Keratinocyte (primary cell): ENCODE measurements around the gene SERPINA1. TPM values are rescaled to one million over a fixed set of nuclear protein-coding genes. Genes with fewer than 3 reads are reported as not detected.
A peak's percentile ranks its signal among the peaks of the same experiment; 100 is the strongest.

Experiments
- DNase-seq: peaks from one replicate; pipeline ENCODE4 v3.0.0-alpha.2; 2011; ENCODE audit warnings: low read depth, missing footprints, low spot score
- FAIRE-seq: peaks from 2 replicates; lab custom pipeline; 2011; peaks lifted over from hg19 to GRCh38; lab: Jason Lieb, UNC
- H2AFZ ChIP-seq: 2 replicates; pipeline ENCODE4 v1.6.0; 2012; ENCODE audit warnings: low read length, control low read depth, inconsistent platforms; ENCODE audit not compliant: control insufficient read depth
- H3K27ac ChIP-seq: 2 replicates; pipeline ENCODE4 v1.5.1; 2011; ENCODE audit warnings: low read length; ENCODE audit not compliant: control insufficient read depth, insufficient read depth
- H3K27me3 ChIP-seq: 3 replicates; pipeline ENCODE4 v1.6.0; 2011; ENCODE audit warnings: low read length; ENCODE audit not compliant: control insufficient read depth, insufficient read depth; ENCODE audit errors: extremely low read depth
- H3K36me3 ChIP-seq, 2 experiments: 2 replicates in 1 of 2; 3 replicates in 1 of 2; pipeline ENCODE4 v1.5.1; 2011; ENCODE audit warnings: low read length in 2 of 2, mild to moderate bottlenecking in 1 of 2; ENCODE audit not compliant: control insufficient read depth in 2 of 2, insufficient read depth in 2 of 2; ENCODE audit errors: extremely low read depth in 1 of 2
- H3K4me1 ChIP-seq: 3 replicates; pipeline ENCODE4 v1.5.1; 2011; ENCODE audit warnings: low read length; ENCODE audit not compliant: control insufficient read depth, insufficient read depth; ENCODE audit errors: extremely low read depth
- H3K4me2 ChIP-seq: 3 replicates; pipeline ENCODE4 v1.6.0; 2011; ENCODE audit warnings: low read depth, low read length; ENCODE audit not compliant: control insufficient read depth, insufficient read depth; ENCODE audit errors: extremely low read depth
- H3K4me3 ChIP-seq, 3 experiments: fragments of 200-600 bp in 1 of 3; sonication (generic) in 1 of 3; 2 replicates in 2 of 3; 3 replicates in 1 of 3; pipeline ENCODE4 v1.5.1; 2011 to 2016; ENCODE audit warnings: low read length in 3 of 3, mild to moderate bottlenecking in 3 of 3, control low read depth in 2 of 3, inconsistent platforms in 1 of 3, low read depth in 1 of 3, mixed read lengths in 1 of 3, mixed run types in 1 of 3, moderate library complexity in 1 of 3; ENCODE audit not compliant: control insufficient read depth in 2 of 3, insufficient read depth in 2 of 3; ENCODE audit errors: extremely low read depth in 1 of 3
- H3K79me2 ChIP-seq: 2 replicates; pipeline ENCODE4 v1.6.0; 2012; ENCODE audit warnings: low read length; ENCODE audit not compliant: control insufficient read depth, insufficient read depth
- H3K9ac ChIP-seq: 3 replicates; pipeline ENCODE4 v1.6.0; 2011; ENCODE audit warnings: low read length; ENCODE audit not compliant: control insufficient read depth, insufficient read depth; ENCODE audit errors: extremely low read depth
- H3K9me1 ChIP-seq: 3 replicates; pipeline ENCODE4 v1.6.0; 2011; ENCODE audit warnings: low read length; ENCODE audit not compliant: control insufficient read depth, insufficient read depth; ENCODE audit errors: extremely low read depth
- H3K9me3 ChIP-seq: 2 replicates; pipeline ENCODE4 v1.5.1; 2012; ENCODE audit warnings: low read depth, low read length; ENCODE audit not compliant: control insufficient read depth
- H4K20me1 ChIP-seq: 3 replicates; pipeline ENCODE4 v1.6.0; 2011; ENCODE audit warnings: low read length; ENCODE audit not compliant: control insufficient read depth, insufficient read depth; ENCODE audit errors: extremely low read depth
- EZH2 ChIP-seq: IDR thresholded peaks from one replicate; pipeline ENCODE4 v1.6.1; 2012; ENCODE audit warnings: inconsistent platforms, mild to moderate bottlenecking, low read length, moderate library complexity
- dilution Hi-C: fragments of 300-500 bp; cut with MboI; formaldehyde crosslinking; loops from one replicate; pipeline ENCODE4 v1.7.0; 2020; ENCODE audit warnings: low sequenced_read_pairs; ENCODE audit not compliant: extremely low pct_ligation_motif_present
- polyA plus RNA-seq, 5 experiments: library from polyadenylated mRNA; depleted of rRNA in 3 of 5; stranded (reverse) in 3 of 5; stranded (forward) in 1 of 5; unstranded in 1 of 5; fragments of >200 nt; gene quantifications; 1 replicate in 1 of 5; 2 replicates in 3 of 5; 3 replicates in 1 of 5; pipeline versions ENCODE4 v1.2.1 to v1.2.3, GENCODE V29; 2011 to 2012; ENCODE audit warnings: missing spikeins in 2 of 5, low read depth in 1 of 5, low replicate concordance in 1 of 5
- TF ChIP-seq, protein P1 (sequence below), 3 experiments: IDR thresholded peaks in 1 of 3; conservative IDR thresholded peaks in 1 of 3; optimal IDR thresholded peaks in 1 of 3; 2 replicates in 2 of 3; 3 replicates in 1 of 3; pipeline versions ENCODE3 to v1.5.1; 2011; ENCODE audit warnings: low read length in 3 of 3, mild to moderate bottlenecking in 3 of 3, moderate library complexity in 2 of 3, control low read depth in 1 of 3, inconsistent platforms in 1 of 3; ENCODE audit not compliant: insufficient read depth in 2 of 3; ENCODE audit errors: extremely low read depth in 1 of 3

The SERPINA1 gene
- polyA plus RNA-seq, 1 donor (not counting 4 experiments of a cell fraction or from before 2014, with no cell fraction given): 0.71 TPM

DNA sequence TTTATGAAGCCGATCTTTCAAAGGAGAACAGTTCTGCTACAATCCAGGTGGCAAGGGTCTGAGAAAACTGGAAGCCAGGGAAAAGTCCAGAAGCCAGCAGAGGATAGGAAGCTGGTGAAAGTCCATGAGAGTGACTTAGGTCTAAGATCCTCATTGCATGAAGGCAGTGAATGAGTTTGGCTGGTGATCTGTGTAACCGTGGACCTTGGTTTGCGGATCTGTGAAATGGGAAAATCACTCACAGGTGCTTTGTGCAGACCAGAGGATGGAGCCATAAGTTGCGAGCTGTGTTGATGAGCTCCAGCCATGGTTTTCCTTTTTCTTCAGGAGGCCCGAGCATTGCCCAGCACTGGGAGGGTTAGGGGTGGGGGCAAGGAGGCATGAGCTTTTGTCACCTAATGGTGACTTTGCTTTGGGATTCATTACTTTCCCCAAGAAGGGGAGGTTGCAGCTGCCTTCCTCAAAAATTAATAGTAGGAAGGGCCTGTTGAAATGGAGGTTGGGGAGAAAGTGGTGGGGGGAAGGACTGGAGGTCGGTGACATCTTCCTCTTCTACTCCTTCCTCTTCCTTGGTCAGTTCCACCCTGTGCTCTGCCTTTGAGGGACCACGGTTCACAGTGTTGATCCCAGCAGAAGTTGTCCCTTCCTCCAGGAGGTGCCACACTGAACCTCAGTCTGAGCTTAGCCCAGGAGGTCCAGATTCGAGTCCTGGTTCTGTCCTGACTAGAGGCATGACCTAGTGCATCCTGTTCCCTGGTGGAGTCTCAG lies 45.0 kb downstream of the SERPINA1 start:
- H3K4me2 ChIP-seq: no peak overlapping the region
- TF ChIP-seq EZH2: no peak
- TF ChIP-seq, protein P1, sequence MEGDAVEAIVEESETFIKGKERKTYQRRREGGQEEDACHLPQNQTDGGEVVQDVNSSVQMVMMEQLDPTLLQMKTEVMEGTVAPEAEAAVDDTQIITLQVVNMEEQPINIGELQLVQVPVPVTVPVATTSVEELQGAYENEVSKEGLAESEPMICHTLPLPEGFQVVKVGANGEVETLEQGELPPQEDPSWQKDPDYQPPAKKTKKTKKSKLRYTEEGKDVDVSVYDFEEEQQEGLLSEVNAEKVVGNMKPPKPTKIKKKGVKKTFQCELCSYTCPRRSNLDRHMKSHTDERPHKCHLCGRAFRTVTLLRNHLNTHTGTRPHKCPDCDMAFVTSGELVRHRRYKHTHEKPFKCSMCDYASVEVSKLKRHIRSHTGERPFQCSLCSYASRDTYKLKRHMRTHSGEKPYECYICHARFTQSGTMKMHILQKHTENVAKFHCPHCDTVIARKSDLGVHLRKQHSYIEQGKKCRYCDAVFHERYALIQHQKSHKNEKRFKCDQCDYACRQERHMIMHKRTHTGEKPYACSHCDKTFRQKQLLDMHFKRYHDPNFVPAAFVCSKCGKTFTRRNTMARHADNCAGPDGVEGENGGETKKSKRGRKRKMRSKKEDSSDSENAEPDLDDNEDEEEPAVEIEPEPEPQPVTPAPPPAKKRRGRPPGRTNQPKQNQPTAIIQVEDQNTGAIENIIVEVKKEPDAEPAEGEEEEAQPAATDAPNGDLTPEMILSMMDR (optimal IDR thresholded peaks at IDR 0.05 in 1 of 3, IDR thresholded peaks at IDR 0.05 in 1 of 3, conservative IDR thresholded peaks at IDR 0.05 in 1 of 3; ENCODE audit: extremely low read depth in 1 of 3, insufficient read depth in 2 of 3, low read length in 3 of 3): no peak

DNA sequence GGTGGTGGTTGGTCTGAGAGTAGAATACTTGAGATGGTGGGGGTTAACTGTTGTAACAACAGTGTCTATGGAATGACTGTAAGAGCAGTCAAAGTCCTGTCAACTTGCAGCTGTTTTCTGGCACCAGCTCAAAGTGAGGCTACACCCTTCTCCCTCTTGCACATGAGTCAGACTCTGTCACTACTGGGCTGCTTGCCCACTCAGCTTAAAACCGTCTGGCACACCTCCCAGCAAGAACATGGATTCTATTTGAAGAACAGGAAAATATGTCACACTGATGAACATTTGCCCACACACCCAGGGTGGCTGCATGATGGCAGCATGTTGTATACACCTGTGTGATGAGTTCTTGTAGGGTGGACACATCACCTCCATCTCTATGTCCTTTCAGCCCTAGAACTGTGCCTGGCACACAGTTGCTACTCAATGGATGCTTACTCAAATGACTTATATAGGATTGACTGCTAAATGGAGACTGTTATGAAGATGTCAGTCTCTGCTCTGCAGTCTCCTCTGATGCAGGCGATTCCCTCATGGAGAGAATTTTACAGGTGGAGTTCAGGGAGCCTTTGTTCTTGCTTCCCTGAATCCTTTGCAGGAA lies 46.0 kb downstream of the SERPINA1 start:
- no peaks in the 10 kb centered on the region for H3K9me1 ChIP-seq
- TF ChIP-seq, protein P1 (optimal IDR thresholded peaks at IDR 0.05 in 1 of 3, IDR thresholded peaks at IDR 0.05 in 1 of 3, conservative IDR thresholded peaks at IDR 0.05 in 1 of 3; ENCODE audit: extremely low read depth in 1 of 3, insufficient read depth in 2 of 3, low read length in 3 of 3): no peak
- no peak for TF ChIP-seq EZH2
- no peak overlapping the region for H2AFZ ChIP-seq
- H4K20me1 ChIP-seq: no peaks in the 10 kb centered on the region
- peak overlapping the region; percentile 51 for H3K4me2 ChIP-seq
- H3K36me3 ChIP-seq: no peaks in the 10 kb centered on the region
- peak overlapping the region in 1 of 3 experiments; percentile 11 for H3K4me3 ChIP-seq
- peaks cover 7% of the 10 kb centered on the region for H3K27me3 ChIP-seq
- DNase-seq (peak; percentile 96), FAIRE-seq (peak; percentile 95)
- peak overlapping the region; percentile 56 for H3K27ac ChIP-seq
- H3K9ac ChIP-seq: no peak overlapping the region
- no peaks in the 10 kb centered on the region for H3K9me3 ChIP-seq
- dilution Hi-C loops: no loop called here
- peaks cover 29% of the 10 kb centered on the region for H3K4me1 ChIP-seq
- no peaks in the 10 kb centered on the region for H3K79me2 ChIP-seq

More for the DNA sequence above, 45.0 kb downstream of the SERPINA1 start:
- no peak for DNase-seq
- Histone ChIP-seq H3K9ac (no peak overlapping the region), H3K9me1 (no peaks in the 10 kb centered on the region), H3K4me1 (peaks cover 29% of the 10 kb centered on the region), H3K4me3 (no peak overlapping the region), H3K79me2 (no peaks in the 10 kb centered on the region), H3K9me3 (no peaks in the 10 kb centered on the region), H4K20me1 (no peaks in the 10 kb centered on the region), H2AFZ (no peak overlapping the region), H3K36me3 (no peaks in the 10 kb centered on the region), H3K27me3 (peaks cover 8% of the 10 kb centered on the region), H3K27ac (no peak overlapping the region)
- dilution Hi-C loops: no loop called here
- no peak for FAIRE-seq
